ENCODE results near the gene NFYC.

- TF ChIP-seq POLR2A (IDR thresholded peaks at IDR 0.05; ENCODE audit: low read depth, low read length) (no peak), POLR2AphosphoS5 (IDR thresholded peaks at IDR 0.05; ENCODE audit: low read depth, low read length) (no peak), TAF1 (IDR thresholded peaks at IDR 0.05; ENCODE audit: low read depth, low read length) (no peak), SPI1 (IDR thresholded peaks at IDR 0.05; ENCODE audit: low read depth, low read length) (no peak), POU2F2 (IDR thresholded peaks at IDR 0.05; ENCODE audit: low read depth, low read length) (no peak)
These were observed 69.5 kb downstream of the NFYC start for GRCh38 chr1:40760984-40761383.
